Cortex of kidney (tissue), 1 donor: Measurements from ENCODE around the gene TMEM243.
"Not testable (repeated sequence)": the region's sequence is repeated elsewhere in the genome, so short reads cannot be mapped to it uniquely, and the experiment has no call there.

Experiments
- DNase-seq: peaks from one replicate; lab custom pipeline; 2025; lab: John Stamatoyannopoulos, UW

The TMEM243 gene

DNA sequence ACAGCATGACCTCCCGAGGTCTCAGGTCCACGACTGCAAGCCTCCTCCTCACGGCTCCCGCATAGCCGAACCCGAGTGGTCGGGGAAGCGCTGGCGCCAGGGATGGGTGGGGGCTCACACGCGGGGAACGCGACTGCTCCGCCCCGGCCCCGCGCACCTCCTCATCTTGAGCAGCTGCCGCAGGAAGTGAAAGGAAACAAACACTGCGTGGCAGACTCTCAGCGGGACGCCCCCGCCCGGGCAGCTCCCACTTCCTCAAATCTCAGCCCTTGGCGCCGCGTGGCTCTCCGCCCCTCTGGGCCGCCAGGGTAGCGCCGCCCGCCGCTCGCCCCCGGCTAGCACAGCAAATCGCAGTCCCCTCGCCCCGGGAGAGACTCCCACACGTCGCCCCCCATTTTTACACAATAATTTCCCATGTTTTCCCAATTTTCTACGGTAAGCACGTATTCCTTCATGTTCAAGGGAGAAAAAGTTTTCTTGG, at the start of gene TMEM243:
Gene TMEM243 (minus strand): TSS at position 188 of the 481 bp plus-strand sequence. CDS start 229 bp downstream, outside the sequence.
- DNase-seq = no peak

DNA sequence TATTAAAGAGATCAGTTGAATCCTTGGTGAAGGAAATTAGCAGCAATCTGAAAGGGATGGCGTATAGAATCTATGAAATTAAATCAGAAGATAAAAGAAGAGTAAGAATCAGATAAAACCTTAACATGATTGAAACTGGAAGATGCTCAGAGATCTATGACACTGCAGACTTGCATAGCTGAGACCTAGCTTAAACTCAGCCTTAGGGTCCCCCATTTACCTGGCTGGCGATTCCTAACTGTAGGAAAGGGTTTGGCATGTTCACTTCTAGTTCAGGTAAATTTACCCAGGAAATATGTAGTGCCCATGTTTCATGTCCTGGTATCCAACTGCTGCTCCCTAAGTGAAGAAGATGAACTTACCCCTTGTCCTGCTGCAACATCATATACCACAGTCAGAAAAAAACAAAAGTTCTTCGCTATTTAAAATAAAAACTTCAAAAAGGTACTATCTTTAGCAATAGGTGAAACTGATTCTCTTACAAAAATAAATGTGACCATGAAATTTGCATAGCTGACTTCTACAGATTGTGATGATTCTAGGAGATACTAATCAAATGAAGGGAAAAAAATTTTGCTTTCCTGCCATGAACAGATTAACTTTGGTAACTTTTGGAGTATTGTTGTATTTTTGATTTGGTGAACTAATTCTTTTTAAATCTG, 47.8 kb upstream of the TMEM243 start:
- no peak for DNase-seq

DNA sequence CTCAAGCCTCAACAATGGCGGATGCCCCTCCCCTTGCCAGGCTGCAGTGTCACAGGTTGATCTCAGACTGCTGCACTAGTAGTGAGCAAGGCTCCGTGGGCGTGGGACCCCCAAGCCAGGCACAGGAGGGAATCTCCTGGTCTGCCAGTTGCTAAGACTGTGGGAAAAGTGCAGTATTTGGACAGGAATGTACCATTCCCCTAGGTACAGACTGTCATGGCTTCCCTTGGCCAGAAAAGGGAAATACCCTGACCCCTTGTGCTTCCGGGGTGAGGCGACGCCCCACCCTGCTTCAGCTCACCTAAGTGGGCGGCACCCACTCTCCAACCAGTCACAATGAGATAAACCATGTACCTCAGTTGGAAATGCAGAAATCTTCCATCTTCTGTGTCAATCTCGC, 44.0 kb upstream of the TMEM243 start:
- no peak for DNase-seq

DNA sequence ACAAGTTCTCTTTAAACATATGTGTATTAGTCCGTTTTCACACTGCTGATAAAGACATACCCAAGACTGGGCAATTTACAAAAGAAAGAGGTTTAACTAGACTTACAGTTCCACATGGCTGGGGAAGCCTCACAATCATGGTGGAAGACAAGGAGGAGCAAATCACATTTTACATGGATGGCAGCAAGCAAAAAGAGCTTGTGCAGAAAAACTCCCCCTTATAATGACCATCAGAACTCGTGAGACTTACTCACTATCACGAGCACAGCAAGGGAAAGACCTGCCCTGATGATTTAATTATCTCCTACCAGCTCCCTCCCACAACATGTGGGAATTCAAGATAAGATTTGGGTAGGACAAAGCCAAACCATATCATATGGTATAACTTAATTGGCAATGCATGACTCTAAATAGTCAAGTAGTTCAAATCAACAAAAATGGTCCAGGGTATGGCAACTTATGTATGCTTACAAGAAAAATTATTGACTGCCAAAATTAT, 34.1 kb upstream of the TMEM243 start:
- no peak for DNase-seq

GRCh38 chr7:87245671-87246070, 26.1 kb upstream of the TMEM243 start:
- not testable (repeated sequence) for DNase-seq

DNA sequence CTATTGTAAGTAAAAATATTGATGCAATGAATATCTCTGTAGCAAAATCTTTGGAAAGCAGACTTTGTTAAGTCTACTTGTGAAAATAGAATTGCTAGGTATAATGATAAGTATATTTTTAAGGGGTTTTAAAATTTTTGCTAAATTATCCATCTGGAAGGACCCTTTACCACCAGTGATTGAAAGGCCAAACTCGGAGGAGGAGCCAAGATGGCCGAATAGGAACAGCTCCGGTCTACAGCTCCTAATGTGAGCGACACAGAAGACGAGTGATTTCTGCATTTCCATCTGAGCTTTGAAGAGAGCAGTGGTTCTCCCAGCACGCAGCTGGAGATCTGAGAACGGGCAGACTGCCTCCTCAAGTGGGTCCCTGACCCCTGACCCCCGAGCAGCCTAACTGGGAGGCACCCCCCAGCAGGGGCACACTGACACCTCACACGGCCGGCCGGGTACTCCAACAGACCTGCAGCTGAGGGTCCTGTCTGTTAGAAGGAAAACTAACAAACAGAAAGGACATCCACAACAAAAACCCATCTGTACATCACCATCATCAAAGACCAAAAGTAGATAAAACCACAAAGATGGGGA, 19.0 kb upstream of the TMEM243 start:
- DNase-seq = not testable (repeated sequence)

DNA sequence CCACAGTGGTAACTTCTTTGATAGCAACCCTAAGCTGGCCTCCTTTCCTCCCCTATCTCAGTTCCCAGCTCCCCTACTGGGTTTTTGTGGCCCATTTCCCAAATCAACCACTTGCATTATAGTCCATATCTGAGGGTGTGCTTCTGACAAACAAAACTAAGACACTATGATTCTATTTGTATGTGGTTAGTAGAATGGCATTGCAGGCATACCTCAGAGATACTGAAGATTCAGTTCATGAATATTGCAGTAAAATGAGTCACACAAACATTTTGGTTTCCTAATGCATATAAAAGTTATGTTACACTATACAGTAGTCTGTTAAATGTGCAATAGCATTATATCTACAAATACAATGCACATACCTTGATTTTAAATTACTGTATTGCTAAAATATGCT, 15.4 kb upstream of the TMEM243 start:
- no peak for DNase-seq

DNA sequence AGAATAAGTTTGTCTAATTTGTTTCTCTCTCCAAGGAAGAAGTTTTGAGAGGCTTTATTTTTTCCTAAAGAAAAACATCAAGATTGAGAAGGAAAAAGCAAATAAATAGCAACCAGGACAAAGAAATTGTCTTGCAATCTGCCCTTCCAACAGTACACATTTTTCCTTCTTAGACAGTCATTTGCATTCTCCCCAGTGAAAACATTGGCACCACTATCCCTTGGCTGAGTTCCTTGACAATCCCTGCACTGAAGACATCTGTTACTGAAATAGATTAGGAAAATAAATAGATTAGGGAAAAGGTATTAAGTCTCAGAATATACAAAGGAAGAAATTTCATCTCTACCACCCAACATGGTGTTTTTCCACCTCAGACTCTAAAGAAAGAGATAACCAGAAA, 12.2 kb upstream of the TMEM243 start:
- DNase-seq = no peak

GRCh38 chr7:87231258-87231657, 11.7 kb upstream of the TMEM243 start:
- no peak for DNase-seq

- no peak for DNase-seq
These were observed 7.0 kb upstream of the TMEM243 start for GRCh38 chr7:87226495-87226894.

- DNase-seq = no peak
These were observed 6.2 kb upstream of the TMEM243 start for GRCh38 chr7:87225696-87226095.

DNA sequence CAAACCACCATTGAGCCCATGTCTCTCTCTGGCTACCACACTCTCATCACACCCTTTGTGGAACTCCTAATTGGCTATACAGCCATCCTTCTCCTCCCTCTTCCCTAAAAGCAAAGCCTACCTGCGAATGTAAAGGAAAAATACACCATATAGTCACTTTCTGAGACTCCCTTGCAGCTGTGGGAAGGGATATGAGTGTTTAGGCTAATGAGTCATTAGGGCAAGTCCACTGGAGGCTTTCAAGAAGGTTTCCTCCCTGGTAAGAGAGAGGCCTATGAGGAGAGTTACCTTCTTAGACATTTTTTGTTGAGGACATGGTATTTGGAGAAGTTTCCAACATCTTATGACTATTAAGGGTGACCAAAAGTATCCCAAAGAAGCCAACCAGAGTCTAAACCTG, 4.1 kb upstream of the TMEM243 start:
- DNase-seq = no peak

- no peak for DNase-seq
These were observed 1.2 kb upstream of the TMEM243 start for GRCh38 chr7:87220734-87221215.

GRCh38 chr7:87220026-87220733, 648 bp upstream of the TMEM243 start:
- DNase-seq = peak; percentile 11

GRCh38 chr7:87218796-87219544, 562 bp downstream of the TMEM243 start:
- no peak for DNase-seq

DNA sequence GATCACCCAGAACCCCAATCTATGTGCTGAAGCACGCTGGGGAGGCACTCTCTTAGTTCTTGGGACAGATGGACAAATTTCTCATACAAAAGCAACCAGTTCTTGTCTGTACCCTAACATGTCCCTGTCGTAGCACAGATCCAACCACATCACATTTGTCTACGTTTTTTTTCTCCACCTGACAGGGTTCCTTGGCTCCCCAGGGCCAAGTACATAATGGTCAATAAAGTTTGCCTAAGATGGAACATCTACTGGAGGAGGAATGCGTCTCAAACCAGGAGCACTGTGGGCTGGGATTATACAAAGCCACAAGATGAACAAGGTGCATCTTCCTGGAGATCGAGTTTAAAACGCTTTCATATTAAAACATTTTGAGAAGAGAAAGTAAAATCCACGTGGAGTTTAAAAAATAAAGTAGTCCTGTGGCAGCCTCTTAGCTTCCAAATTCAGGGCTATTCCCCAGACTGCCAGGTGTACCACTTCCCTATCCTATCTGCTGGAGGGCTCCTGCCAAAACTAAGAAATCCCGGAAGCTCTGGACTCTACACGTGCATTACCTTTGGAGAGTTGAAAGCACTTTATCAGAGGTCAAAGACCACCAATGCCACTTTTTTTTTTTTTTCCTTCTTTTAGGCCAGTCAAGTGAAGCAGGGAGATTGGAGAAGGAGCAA, 1.4 kb downstream of the TMEM243 start:
- no peak for DNase-seq

DNA sequence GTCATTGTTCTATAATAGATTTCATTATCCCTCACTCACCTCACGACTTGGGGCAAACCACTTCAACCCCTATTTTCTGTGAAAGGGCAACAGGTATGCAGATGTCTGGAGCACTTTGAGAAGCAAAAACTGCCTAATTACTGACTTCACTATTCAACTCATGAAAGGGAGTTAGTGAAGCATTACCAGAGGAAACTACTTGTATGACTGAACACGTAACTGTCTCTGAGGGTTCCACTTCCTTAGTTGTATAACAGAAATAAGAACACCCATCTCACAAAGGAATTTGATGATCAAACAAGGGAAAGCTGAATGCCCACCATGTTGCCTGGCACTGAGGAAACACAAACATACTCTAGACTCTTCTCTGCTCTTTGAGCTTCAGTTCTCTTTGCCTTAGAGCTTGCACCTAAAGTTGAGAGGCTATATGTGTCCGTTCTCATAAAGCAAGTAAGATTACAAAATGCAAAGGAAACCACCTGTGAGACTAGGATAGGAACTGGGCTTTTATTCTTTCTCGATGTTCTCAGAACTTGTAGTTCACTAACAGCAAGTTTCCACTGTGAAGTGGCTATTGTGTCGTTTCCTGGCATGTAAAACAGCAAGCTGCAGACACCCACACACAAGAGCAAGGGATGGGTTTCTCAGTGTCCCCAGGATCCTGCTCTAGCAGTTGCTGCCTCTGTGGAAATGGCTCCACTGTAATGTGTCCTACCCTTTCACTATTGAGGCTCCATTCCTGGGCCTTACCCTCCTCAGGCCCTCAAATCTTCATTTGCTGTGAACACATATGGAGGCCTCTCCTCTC, 2.6 kb downstream of the TMEM243 start:
- no peak for DNase-seq

DNA sequence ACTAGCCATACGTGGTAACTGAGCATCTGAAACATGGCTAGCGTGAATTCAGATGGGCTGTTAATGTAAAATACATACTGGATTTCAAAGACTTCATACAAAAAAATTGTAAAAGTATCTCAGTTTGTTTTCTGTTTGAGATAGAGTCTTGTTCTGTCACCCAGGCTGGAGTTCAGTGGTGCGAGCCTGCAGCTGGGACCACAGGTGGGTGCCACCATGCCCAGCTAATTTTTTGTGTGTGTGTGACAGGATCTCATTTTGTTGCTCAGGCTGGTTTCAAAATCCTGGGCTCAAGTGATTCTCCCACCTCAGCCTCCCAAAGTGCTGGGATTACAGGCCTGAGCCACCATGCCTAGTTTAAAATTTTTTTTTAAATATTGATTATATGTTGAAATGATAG, 4.5 kb downstream of the TMEM243 start:
- no peak for DNase-seq

DNA sequence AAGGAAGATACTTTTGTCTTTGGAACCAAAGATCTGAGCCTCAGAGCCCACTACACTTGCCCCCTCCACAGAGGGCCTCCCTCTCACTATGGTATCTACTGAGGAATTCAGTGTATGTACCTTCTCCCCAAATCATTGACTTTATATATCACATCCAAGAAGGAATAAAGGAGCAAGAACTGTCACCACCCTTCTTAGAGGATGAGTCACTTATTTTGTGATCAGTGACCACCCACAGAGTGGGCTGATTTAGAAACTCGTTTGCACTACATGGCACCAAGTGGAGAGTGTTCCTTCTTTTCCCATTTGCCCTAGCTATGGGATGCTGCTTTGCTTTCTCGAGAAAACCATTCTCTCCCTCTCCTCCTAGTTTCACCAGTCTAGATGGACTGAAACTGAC, 5.7 kb downstream of the TMEM243 start:
- DNase-seq = no peak

GRCh38 chr7:87213252-87213651, 6.3 kb downstream of the TMEM243 start:
- DNase-seq = no peak

DNA sequence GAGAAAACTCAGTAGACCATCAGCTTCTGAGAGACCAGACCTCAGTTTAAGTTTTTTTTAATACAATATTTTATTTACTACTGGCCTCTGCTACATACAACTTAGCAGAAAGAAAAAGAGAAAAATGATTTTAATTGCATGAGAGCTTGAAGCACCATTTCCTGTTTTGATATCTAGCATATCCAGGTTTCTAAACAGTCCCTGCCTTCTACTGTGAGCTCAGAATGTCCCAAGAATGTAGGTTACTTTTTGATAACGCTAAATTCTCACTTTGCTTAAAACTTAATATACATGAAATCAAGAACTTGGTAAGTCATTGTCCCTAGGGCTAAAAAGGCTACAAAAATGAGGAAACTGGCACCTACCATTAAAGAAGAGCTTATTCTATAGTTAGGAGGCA, 7.0 kb downstream of the TMEM243 start:
- DNase-seq = no peak
